HG02943 (cell line): ENCODE measurements around the gene SPAG4.

Experiments used
- ATAC-seq: cut with Tn5 transposase; IDR thresholded peaks from one replicate; pipeline ENCODE4 v1.9.1; 2021; ENCODE audit warnings: mild to moderate bottlenecking, low read depth, moderate library complexity; ENCODE audit not compliant: unreplicated experiment

SPAG4 gene

DNA sequence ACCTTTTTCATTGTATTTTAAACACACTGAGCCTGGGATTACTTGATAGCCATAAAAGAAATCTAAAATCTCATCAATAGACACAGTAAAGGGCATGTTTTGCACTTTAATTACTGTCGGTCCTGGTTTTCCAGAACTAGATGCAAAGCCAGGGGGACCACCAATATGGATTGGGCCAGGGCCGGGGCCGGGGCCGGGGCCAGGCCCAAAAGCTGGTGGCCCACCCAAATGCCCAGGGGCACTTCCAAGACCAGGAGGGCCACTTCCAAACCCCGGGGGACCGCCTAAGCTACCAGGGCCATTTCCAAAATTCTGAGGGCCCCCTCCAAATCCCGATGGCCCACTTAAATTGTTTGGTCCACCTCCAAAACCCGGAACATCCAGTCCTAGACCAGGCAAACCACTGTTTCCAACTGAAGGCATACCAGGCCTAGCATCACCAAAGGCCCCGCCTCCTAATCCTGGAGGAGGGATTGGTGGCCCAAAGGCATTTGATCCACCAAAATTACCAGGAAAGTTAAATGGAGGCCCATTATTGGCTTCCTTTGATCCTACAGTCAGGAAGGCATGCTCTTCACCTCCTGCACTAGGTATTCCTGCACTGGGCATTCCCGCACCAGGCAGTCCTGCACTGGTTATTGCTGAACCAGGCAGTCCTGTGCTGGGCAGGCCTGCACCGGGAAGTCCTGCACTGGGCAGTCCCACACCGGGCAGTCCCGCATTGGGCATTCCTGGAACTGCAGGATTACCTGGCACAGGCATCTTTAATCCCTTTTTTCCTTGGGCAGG, 37.2 kb downstream of the SPAG4 start:
- no peak for ATAC-seq

DNA sequence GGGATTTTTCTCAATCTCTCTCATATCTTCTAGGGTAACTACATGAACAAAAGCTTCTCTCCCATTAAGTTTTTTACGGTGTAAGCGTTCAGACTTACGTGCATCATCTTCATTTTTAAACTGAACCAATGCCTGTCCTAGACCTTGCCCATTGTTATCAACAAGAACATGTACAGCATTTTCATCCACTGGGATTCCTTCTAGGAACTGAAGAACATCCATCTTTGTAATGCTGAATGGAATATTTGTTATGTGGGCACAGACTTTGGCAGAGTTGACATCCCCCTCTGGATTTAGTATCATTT, 37.8 kb downstream of the SPAG4 start:
- no peak for ATAC-seq

DNA sequence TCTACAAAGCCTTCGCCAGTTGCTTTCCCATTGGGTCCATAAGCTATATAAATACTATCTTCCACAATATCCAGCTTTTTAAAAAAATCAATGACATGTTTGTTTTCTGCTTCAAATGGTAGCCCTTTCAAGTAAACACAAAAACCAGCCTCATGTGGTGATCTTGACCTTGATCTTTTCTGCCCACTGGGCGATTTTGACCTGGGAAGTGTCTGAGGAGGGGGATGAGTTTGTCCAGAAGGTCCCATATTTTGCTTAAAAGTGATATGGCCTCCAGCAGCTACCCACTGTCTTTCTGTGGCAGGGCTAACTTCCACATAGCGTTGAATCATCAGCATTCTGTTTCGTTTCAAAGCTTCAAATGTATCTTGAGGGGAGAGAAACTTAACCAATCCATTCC, 38.3 kb downstream of the SPAG4 start:
- ATAC-seq: no peak

DNA sequence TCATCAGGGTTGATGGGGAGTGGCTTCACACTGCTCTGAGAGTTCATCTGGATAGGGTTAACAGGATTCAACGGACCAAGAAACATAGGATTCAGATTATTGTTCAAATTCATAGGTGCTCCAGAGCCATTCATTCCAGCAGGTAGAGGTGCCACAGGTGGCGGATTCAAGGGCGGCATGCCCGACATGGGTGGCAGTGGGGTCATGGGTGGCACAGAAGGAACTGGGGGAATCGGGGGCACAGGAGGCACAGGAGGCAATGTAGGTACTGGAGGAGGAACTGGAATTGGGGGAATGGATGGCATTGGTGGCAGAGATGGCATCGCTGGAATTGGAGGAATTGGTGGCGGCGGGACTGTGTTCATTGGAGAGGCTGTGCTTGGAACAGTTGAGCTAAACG, 38.8 kb downstream of the SPAG4 start:
- no peak for ATAC-seq

DNA sequence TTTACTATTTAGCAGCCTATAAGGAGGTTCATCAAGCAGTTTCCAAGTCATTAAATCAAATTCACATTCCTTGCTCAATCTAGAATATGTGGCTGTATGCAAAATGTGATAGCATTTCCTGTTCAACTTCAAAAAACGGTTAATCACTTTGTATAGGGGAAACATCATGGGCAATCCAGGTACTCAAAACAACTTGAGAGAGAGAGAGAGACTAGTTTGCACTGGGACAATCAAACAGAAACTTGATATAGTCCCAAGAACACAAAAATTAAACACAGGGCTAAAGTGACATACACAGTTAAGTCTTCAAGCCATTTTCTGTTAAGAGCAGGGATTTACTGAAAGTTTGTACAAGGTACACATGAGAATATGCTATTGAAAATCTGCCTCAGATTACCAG, 41.6 kb downstream of the SPAG4 start:
- ATAC-seq: no peak

DNA sequence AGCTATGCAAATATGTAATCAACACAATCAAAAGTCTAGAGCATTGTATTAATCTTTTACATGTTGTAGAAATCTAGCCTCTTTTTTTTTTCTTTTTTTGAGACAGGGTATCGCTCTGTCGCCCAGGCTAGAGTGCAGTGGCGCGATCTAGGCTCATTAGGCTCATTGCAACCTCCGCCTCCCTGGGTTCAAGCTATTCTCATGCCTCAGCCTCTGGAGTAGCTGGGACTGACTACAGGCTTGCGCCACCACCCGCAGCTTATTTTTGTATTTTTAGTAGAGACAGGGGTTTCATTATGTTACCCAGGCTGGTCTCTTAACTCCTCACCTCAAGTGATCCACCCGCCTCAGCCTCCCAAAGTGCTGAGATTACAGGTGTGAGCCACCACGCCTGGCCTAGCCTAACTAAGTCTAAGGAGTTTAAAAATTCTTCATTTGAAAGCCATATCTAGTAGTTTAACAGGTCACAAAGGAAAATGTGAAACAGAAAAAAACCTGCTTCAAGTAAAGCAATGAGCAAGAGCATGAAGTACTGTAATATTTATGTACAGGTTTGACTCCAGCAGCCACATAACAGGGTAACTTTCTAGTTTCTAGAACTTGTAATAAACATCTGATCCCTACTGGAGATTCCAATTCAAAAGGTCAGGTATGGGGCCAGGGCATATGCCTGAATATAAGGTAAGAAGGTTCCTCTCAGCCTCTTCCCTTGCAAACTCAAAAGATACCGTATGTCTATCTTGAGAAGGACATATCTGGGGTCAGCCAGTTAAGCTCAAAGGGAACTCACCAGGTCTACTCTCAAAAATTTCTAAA, 44.7 kb downstream of the SPAG4 start:
- ATAC-seq: no peak

DNA sequence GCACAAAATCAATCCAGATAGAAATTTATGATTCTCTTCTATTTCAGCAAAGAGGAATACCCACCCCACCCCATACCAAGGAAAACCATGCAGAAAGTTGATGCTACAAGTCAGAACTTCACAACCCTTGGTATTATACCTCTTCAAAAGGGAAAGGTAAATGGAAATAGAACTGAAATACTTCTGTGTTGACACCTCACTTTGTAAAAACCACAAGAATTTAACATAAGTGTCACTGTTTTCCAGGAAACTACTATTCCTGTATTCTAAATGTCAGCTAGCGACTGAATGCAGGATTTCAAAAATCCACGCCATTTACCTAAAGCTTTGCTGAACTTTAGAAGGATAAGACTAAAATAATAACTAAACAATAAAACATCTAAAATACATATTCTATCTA, 45.4 kb downstream of the SPAG4 start:
- ATAC-seq: no peak

DNA sequence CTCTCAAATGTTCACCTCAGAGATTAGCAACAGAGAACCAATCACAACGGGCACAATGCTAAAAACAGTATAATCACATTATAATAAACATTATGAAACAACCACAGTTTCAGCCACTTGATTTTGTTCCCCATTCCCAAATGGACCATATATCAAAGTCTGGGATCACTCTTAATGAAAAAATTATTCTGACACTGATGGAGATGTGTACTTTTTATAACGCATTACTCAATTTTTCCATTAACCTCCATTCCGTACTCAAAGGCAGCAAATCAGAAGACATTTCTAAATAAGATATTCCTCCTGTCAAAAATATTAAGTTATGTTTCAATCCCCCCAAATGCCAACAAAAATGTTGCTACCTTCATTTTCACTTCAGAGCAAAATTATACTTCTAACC, 46.3 kb downstream of the SPAG4 start:
- ATAC-seq: no peak

DNA sequence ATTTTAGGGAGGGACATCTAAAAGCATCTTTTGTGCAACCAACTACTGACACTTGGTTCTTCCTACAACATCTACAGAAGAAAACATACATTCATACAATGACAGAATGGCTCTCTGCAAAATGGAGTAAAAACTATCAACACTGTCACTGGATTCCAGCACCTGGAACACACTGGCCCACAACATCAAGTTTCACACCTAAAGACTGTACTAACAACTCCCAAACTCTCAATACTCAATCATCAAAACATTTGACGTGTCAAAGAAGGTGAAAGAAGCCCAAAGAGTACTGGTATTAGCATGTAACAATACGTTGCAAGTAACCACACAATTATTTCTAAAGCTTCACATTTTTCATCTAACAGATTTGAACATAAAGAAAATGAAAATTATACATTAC, 46.9 kb downstream of the SPAG4 start:
- no peak for ATAC-seq

DNA sequence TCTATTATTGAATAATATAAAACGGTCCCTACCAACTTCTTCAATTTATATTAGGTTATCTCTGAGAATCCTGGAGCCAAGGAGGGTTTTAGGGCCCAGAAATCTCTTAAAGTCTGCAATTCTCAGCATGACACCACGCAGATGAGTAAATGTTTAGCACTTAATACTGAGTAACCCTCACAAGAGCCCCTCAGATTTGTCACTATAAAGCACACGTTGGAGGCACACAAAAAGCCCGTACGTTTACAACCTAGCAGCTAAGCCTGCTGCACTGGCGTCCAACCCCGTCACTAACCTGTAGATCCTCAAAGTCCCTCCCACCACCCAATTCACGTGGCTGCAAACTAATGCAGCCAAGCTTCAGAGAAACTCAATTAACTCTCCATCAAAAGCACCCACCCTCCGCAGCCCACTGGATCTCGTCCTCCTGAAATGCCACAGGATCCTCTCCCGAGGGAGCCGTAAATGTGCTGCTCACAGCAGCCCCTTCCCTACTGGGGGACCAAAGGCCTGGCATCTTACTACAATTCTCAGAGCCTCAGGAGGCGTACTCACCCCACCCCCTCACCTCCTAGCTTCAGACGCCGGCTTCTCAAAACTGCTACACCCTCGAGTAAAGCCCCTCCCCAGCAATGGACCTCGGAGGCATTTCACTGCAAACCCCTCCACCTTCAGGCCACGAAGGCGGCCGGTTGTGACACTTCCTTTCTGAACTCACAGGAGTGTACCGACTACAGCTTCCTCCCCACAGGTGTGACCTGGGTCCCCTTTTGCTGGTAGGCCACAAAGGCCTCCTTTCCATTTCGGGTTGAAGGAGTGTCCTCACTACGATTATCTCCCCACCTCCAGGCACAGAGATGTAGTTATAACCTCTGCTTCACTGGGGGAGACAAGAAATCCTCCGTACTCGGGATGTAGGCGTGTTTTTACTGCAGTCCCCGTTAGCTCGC, 48.2 kb downstream of the SPAG4 start:
- ATAC-seq: peak; percentile 30

DNA sequence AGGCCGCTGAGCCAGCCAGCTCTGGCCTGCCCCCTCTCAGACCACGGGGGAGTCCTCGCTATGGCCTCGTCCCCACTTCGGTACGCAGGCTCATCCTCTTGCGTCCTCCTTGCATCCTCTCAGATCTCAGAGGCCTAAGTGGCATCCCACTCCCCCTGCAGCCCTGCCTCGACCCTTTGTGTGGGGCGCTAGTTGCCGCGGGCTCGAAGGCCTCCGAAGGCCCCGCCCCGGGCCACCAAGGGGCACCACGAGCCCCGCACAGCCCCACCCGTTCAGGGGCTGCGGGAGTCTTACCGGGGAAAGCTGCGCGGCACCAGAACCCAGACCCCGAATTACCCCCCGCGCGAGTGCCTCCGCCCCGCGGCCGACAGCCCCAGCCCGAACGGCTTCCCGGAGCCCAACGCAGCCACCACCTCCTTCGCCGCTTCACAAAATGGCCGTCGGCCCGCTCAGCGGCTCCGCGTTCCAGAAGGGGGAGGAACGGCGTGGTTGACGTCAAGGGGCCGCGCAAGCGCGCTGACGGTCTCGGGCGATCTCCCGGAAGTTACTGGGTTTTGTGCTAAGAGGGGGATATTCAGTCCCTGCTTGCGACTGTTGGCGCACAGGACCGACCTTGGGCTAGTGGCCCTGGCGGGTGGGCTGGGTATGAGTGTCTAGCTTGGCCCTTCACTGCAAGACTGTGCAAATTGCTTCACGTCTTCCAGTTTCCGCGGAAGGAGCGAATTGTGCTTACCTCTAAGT, 49.0 kb downstream of the SPAG4 start, which contains the start of the genes CPNE1 and RBM12:
TSS of gene CPNE1 (minus strand) at position 435 of the 741 bp plus-strand sequence. CDS start 31,977 bp downstream, outside the sequence.
TSS of gene RBM12 (minus strand) at position 435 of the 741 bp plus-strand sequence. CDS start 9,578 bp downstream, outside the sequence.
- peak; percentile 63 for ATAC-seq

DNA sequence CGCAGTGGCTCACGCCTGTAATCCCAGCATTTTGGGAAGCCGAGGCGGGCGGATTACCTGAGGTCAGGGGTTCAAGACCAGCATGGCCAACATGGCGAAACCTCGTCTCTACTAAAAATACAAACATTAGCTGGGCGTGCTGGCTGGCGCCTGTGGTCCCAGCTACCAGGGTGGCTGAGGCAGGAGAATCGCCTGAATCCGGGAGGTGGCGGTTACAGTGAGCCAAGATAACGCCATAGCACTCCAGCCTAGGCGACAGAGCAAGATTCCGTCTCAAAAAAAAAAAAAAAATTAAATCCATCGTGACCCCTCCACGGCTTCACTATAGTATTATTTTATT, 50.3 kb downstream of the SPAG4 start:
- no peak for ATAC-seq

DNA sequence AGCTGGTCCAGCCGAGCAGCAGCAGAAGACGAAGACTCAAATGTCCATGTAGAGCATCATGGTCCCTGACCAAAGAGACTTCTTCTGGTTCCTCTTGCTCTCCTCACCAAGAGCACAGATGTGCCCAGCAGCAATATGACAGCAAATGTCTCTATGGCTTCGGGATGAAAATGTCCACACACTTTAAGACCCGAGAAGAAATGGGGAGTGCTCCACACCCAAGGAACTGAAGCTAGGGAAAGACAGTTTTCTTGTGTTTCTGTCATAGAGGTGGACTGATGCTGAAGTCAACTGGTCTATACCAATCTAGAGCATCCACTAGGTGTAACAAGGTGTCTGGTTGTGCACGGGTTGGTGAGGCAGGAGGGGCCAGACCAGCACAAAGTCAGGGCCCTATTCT, 53.6 kb downstream of the SPAG4 start:
- no peak for ATAC-seq

DNA sequence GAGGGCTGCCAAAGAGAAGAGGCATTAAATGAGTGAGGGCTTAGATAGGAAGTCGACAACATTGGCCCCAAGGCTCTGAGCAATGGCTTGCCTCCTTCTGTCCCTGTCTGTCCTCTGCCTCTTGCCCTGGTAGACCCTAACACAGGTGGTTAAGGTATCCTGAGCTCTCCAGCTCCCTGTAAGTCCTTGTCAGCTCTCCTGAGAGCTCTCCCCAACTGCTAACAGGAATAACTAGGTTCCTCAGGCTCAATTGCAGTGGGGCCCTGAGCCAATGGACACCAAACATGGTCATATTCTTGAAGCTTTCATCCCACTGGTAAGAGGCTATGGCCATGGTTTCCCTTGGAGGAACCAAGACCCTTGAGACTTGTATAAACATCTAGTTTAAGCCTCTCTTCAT, 54.1 kb downstream of the SPAG4 start:
- ATAC-seq: no peak
